Adipocyte (in vitro differentiated cells): ENCODE results near the gene FBXO10.
"Not testable (repeated sequence)": the region's sequence is repeated elsewhere in the genome, so short reads cannot be mapped to it uniquely, and the experiment has no call there.

Experiments
- DNase-seq: peaks from one replicate; pipeline ENCODE4 v3.0.0-alpha.2; 2015; ENCODE audit warnings: low read depth
- H3K27me3 ChIP-seq: replicated peaks from 2 replicates; pipeline ENCODE4 v1.7.0; 2013; ENCODE audit warnings: mild to moderate bottlenecking, low read length, moderate library complexity; ENCODE audit not compliant: control insufficient read depth, insufficient read depth
- H3K36me3 ChIP-seq: 2 replicates; pipeline ENCODE4 v1.7.0; 2013; ENCODE audit warnings: low read length, mild to moderate bottlenecking, moderate library complexity; ENCODE audit not compliant: control insufficient read depth, insufficient read depth, severe bottlenecking
- H3K4me1 ChIP-seq: 2 replicates; pipeline ENCODE4 v1.7.0; 2013; ENCODE audit warnings: mild to moderate bottlenecking, low read length, moderate library complexity; ENCODE audit not compliant: control insufficient read depth, insufficient read depth
- H3K4me3 ChIP-seq: 2 replicates; pipeline ENCODE4 v1.7.0; 2013; ENCODE audit warnings: mild to moderate bottlenecking, low read length, moderate library complexity
- H3K9ac ChIP-seq: 2 replicates; pipeline ENCODE4 v1.7.0; 2013; ENCODE audit warnings: mild to moderate bottlenecking, low read length, moderate library complexity
- H3K9me3 ChIP-seq: 2 replicates; pipeline ENCODE4 v1.7.0; 2013; ENCODE audit warnings: mild to moderate bottlenecking, low read length, moderate library complexity; ENCODE audit not compliant: control insufficient read depth

FBXO10 gene

DNA sequence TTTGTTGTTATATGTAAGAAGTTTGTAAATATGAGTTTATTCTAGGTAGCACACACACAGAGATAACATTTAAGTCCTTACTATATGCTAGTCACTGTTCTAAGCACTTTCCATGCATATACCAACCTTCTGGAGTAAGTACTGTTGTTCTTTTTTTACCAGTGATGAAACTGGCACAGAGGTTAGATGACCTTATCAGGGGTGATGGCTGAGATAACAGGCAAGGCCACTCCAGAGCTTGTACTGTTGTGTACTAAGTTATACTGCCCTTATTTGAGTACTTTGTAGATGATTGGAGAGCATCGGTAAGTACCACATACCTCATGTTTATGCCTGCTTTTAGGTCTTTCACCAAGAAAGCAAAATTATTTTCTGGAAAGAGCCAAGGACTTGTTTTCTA is 84.2 kb downstream of the FBXO10 start:
- Histone ChIP-seq H3K9me3 (no peaks in the 10 kb centered on the region), H3K27me3 (no peaks in the 10 kb centered on the region), H3K36me3 (peaks cover 90% of the 10 kb centered on the region), H3K9ac (no peak overlapping the region), H3K4me3 (no peak overlapping the region), H3K4me1 (peaks cover 23% of the 10 kb centered on the region)
- no peak for DNase-seq

DNA sequence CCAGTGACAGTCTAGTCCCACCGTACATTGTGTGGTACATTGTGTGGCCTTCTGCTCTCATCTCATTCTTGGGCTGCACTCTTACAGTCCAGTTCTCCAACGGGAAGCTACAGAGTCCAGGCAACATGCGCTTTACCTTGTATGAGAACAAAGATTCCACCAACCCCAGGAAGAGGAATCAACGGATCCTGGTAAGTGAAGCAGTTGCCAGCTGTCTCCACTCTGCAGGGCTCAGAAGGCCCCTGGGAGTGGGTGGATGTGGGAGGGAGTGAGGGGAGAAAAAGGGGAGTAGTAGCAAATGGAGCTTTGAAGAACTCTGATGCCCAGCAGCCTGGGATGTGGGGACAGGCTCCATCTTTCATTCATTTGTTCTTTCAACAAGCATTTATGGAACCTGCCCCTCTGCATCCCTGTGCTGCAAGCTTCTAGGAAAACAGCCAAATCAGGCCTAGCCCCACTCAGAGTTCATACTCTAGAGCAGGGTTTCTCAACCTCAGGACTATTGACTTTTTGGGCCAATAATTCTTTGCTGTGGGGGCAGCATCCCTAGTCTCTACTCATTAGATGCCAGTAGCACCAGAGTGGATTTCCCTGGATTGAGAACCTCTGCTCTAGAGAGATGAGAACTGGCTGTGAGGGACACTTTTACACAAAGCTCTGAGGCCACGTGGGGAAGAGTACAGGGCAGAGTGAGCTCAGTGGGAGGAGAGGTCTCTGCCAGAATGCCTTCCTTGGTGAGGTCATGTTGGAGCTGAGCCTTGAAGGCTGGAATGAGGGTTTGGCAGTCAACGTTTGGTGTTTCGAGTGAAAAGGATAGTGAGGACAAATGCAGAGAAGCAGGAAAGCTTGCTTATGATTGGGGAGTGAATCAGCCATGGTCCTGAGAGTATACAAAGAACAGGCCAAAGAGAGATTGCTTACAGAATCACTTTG is 89.3 kb downstream of the FBXO10 start:
- peaks cover 42% of the 10 kb centered on the region for H3K36me3 ChIP-seq
- peak overlapping the region; percentile 95 for H3K4me3 ChIP-seq
- no peaks in the 10 kb centered on the region for H3K27me3 ChIP-seq
- DNase-seq, result peak; percentile 91
- peaks cover 34% of the 10 kb centered on the region for H3K4me1 ChIP-seq
- H3K9ac ChIP-seq, result peak overlapping the region; percentile 93
- no peaks in the 10 kb centered on the region for H3K9me3 ChIP-seq

DNA sequence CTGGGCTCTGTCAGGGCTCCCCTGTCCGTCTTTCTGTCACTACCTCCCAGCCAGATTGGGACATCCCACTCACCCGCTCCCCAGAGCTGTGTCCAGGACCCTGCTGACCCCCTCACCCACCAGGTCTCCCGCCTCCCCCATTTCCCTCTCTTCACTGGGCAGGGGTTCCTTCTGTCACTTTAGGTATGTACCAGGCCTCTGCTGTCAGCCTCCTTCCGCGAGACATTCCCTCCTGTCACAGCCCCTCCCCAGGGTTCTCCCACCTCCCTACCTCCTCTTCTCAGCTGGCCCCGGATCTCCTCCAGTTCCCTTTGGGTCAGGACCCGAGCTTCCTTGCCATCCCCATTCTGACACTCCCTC is 89.9 kb downstream of the FBXO10 start:
- H3K4me1 ChIP-seq, result peaks cover 31% of the 10 kb centered on the region
- DNase-seq, result no peak
- peak overlapping the region; percentile 95 for H3K4me3 ChIP-seq
- peak overlapping the region; percentile 93 for H3K9ac ChIP-seq
- H3K36me3 ChIP-seq, result peaks cover 36% of the 10 kb centered on the region
- H3K27me3 ChIP-seq, result no peaks in the 10 kb centered on the region
- H3K9me3 ChIP-seq, result no peaks in the 10 kb centered on the region

DNA sequence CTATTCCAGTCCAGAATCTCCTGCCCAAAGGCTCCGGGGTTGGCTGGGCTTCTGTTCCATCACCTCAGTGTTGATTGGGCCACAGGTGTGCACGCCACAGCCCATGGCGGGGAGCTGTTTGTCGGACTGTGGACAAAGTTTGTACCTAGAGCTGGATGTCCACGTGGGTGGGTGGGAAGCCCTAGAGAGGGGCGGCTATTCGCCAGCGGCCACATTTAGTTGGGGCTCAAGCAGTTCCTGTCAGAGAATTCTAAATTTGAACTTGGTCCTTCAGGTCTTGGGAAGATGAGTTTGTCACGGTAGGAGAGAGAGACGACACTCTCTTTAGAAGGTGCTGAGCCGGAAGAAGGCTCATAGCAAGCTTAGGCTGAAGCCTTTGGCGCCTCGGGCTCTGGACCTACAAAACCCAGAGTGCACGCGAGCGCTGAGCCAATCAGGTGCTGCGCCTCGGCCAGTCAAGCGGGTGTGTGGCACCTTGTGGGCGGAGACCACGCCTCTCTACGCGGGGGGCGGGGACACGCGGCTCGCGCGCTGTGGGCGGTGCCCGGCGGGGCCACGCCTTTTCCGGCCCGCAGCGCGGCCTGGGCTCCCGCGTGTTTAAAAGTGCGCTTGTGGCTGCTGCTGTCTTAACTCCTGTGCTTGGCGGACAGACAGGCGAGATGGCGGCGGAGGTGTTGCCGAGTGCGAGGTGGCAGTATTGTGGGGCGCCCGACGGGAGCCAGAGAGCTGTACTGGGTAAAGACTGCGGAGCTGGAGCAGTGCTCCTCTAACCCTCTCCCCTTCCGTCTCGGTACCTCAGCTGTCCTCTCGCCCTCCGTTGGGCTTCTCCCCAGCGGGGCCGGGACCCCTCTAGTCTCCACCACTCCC is 90.6 kb downstream of the FBXO10 start, which contains the start of gene POLR1E:
TSS of gene POLR1E (plus strand) at position 560 of the 867 bp plus-strand sequence. CDS start at position 660, 100 bp downstream.
- DNase-seq, result peak; percentile 96
- Histone ChIP-seq H3K9me3 (no peaks in the 10 kb centered on the region), H3K9ac (peak within 1 kb of the TSS; percentile 93), H3K27me3 (no peaks in the 10 kb centered on the region), H3K4me1 (peaks cover 31% of the 10 kb centered on the region), H3K36me3 (peaks cover 30% of the 10 kb centered on the region), H3K4me3 (peak within 1 kb of the TSS; percentile 95)

DNA sequence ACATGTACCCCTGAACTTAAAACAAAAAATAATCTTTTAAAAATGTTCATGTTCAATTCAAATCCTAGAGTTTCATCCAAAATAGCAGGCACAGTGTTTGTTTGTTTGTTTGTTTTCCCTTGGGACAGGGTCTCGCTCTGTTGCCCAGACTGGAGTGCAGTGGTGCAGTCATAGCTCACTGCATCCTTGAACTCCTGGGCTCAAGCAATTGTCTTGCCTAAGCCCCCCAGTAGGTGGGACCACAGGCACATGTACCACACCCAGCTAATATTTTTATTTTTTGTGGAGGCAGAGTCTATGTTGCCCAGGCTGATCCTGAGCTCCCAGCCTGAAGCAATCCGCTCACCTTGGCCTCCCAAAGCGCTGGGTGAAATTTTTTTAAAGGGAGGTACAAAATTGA is 95.4 kb downstream of the FBXO10 start:
- no peak overlapping the region for H3K4me3 ChIP-seq
- H3K9ac ChIP-seq, result no peak overlapping the region
- H3K4me1 ChIP-seq, result peaks cover 4% of the 10 kb centered on the region
- no peaks in the 10 kb centered on the region for H3K36me3 ChIP-seq
- no peak for DNase-seq
- H3K9me3 ChIP-seq, result no peaks in the 10 kb centered on the region
- H3K27me3 ChIP-seq, result no peaks in the 10 kb centered on the region

DNA sequence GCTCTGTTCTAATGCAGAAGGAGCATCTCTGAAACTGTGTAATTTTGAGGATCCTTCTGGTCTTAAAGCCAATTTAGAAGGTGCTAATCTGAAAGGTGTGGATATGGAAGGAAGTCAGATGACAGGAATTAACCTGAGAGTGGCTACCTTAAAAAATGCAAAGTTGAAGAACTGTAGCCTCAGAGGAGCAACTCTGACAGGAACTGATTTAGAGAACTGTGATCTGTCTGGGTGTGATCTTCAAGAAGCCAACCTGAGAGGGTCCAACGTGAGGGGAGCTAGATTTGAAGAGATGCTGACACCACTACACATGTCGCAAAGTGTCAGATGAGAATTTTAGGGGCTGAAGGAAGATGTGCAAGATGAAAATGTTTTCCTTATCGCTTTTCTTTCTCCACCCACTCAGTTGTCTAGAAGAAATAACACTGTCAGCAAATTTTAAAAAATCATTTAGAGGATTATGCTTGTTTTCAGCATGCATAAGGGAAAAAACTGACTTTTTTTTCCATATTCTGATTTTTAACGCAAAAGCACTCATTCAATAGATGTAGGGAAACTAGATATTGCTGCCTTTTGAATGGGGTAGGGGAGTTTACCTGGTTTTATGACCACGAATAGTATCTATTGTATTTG is 98.1 kb downstream of the FBXO10 start:
- H3K9me3 ChIP-seq, H3K27me3 ChIP-seq, H3K36me3 ChIP-seq, H3K4me1 ChIP-seq, H3K4me3 ChIP-seq, DNase-seq, H3K9ac ChIP-seq: not testable (repeated sequence)

DNA sequence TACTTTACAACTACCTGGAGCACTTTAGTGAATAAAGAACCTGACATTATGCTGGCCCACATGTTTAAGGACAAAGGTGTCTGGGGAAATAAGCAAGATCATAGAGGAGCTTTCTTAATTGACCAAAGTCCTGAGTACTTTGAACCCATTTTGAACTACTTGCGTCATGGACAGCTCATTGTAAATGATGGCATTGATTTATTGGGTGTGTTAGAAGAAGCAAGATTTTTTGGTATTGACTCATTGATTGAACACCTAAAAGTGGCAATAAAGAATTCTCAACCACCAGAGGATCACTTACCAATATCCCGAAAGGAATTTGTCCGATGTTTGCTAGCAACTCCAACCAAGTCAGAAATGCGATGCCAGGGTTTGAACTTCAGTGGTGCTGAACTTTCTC is 98.7 kb downstream of the FBXO10 start:
- H3K4me1 ChIP-seq, H3K27me3 ChIP-seq, H3K9me3 ChIP-seq, DNase-seq, H3K36me3 ChIP-seq, H3K4me3 ChIP-seq, H3K9ac ChIP-seq: not testable (repeated sequence)

DNA sequence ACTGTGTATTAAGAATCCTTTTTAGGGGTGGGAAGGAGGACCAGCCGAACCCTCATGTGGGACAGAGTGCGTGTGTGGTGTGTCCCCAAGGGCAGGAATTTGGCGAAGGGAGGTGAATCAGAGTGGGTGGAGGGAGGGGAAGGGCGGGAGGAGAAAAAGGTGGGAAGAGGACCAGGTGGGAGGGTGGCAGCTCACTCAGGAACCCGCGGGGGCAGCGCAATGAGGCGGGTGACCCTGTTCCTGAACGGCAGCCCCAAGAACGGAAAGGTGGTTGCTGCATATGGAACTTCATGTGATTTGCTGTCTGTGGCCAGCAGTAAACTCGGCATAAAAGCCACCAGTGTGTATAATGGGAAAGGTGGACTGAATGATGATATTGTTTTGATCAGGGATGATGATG is 99.2 kb downstream of the FBXO10 start:
- Histone ChIP-seq H3K27me3 (no peaks in the 10 kb centered on the region), H3K4me3 (no peak overlapping the region), H3K9ac (no peak overlapping the region), H3K9me3 (peaks cover 9% of the 10 kb centered on the region), H3K4me1 (peaks cover under 1% of the 10 kb centered on the region), H3K36me3 (no peaks in the 10 kb centered on the region)
- no peak for DNase-seq

DNA sequence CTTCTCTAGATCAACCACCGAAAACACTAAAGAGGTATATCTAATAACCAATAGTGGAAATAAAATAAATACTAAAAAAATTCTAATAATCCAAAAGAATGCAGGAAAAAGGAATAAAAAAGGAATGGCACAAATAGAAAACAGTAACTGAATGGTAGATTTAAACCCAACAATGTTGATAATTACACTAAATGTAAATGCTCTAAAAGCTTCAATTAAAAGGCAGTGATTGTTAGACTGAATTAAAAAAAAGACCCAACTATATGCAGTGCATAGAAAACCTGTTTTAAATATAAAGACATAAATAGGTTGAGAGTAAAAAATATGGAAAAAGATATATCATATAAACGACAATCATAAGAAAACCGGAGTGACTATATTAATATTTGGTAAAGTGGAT is 101.7 kb downstream of the FBXO10 start:
- Histone ChIP-seq H3K9me3 (peaks cover 9% of the 10 kb centered on the region), H3K4me1 (peaks cover 4% of the 10 kb centered on the region), H3K27me3 (no peaks in the 10 kb centered on the region), H3K9ac (no peak overlapping the region), H3K36me3 (no peaks in the 10 kb centered on the region), H3K4me3 (no peak overlapping the region)
- no peak for DNase-seq

DNA sequence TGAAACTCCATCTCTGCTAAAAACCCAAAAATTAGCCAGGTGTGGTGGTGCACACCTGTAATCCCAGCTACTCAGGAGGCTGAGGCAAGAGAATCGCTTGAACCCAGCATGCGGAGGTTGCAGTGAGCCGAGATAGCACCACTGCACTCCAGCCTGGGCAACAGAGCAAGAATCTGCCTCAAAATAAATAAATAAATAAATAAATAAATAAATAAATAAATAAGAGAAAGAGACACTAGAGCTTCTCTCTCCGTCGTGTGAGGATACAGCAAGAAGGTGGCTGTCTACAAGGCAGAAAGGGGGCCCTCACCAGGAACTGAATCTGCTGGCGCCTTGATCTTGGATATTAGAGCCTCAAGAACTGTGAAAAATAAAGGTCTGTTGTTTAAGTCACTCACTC is 102.2 kb downstream of the FBXO10 start:
- not testable (repeated sequence) for H3K4me1 ChIP-seq, H3K9me3 ChIP-seq, H3K27me3 ChIP-seq, H3K9ac ChIP-seq, H3K36me3 ChIP-seq, H3K4me3 ChIP-seq, DNase-seq
